ENCODE data around the gene ACD. TPM values are rescaled to one million over a fixed set of nuclear protein-coding genes. Genes with fewer than 3 reads are reported as not detected.

ACD gene
- total RNA-seq, 1 donor from 2014 or later: 33.3 TPM

DNA sequence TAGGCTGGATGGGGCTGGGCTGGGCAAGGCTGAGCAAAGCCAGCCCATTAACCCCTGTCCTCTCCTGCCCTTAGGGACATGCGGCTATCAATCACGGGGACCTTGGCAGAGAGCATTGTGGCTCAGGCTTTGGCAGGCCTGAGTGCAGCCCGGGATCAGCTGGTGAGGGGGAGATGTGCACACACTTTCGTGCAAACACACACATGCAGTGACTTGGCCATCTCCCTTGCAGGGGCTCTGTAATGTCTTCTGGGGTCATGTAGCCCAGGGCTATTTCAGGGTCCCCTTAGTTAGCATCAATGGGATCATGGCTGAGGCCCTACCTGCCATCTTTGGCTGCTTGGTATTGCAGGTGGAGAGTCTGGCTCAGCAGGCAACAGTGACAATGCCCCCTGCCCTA lies 8.2 kb downstream of the ACD start:
- peaks cover 2% of the 10 kb centered on the region for H3K4me1 Mint-ChIP-seq (ENCODE audit: low read depth, unreplicated experiment)
- peaks cover 16% of the 10 kb centered on the region for H3K36me3 Mint-ChIP-seq (ENCODE audit: unreplicated experiment)
- no peak for DNase-seq
- peaks cover 13% of the 10 kb centered on the region for H3K9me3 Mint-ChIP-seq (ENCODE audit: unreplicated experiment)
- no peak overlapping the region for H3K27ac Mint-ChIP-seq (ENCODE audit: unreplicated experiment)
- H3K27me3 Mint-ChIP-seq (ENCODE audit: unreplicated experiment): peaks cover 28% of the 10 kb centered on the region
- TF ChIP-seq, protein P1, sequence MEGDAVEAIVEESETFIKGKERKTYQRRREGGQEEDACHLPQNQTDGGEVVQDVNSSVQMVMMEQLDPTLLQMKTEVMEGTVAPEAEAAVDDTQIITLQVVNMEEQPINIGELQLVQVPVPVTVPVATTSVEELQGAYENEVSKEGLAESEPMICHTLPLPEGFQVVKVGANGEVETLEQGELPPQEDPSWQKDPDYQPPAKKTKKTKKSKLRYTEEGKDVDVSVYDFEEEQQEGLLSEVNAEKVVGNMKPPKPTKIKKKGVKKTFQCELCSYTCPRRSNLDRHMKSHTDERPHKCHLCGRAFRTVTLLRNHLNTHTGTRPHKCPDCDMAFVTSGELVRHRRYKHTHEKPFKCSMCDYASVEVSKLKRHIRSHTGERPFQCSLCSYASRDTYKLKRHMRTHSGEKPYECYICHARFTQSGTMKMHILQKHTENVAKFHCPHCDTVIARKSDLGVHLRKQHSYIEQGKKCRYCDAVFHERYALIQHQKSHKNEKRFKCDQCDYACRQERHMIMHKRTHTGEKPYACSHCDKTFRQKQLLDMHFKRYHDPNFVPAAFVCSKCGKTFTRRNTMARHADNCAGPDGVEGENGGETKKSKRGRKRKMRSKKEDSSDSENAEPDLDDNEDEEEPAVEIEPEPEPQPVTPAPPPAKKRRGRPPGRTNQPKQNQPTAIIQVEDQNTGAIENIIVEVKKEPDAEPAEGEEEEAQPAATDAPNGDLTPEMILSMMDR (IDR thresholded peaks at IDR 0.05; ENCODE audit: partially characterized antibody, unreplicated experiment): no peak
- peak overlapping the region; percentile 82 for H3K4me3 Mint-ChIP-seq (ENCODE audit: unreplicated experiment)

DNA sequence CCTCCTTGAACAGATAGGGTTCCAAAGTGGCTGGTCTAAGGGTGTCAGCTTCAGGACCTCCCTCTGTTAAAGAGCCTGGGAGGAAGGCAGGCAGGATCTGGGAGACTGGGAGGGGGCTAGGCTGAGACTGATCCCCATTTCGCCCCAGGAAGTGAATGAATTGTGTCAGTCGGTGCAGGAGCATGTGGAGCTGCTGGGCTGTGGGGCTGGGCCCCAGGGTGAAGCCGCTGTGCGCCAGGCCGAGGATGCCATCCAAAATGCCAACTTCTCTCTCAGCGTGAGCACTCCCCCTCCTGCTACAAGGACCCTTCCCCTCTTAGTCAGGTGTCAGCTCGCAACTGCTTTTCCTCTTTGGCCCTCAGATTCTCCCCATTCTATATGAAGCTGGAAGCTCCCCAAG lies 9.0 kb downstream of the ACD start:
- no peak for DNase-seq

GRCh38 chr16:67650023-67650422 lies 10.0 kb downstream of the ACD start:
- peaks cover 2% of the 10 kb centered on the region for H3K4me1 Mint-ChIP-seq (ENCODE audit: low read depth, unreplicated experiment)
- TF ChIP-seq, protein P1 (IDR thresholded peaks at IDR 0.05; ENCODE audit: partially characterized antibody, unreplicated experiment): no peak
- H3K4me3 Mint-ChIP-seq (ENCODE audit: unreplicated experiment): no peak overlapping the region
- peaks cover 11% of the 10 kb centered on the region for H3K9me3 Mint-ChIP-seq (ENCODE audit: unreplicated experiment)
- DNase-seq: no peak
- peaks cover 11% of the 10 kb centered on the region for H3K36me3 Mint-ChIP-seq (ENCODE audit: unreplicated experiment)
- no peak overlapping the region for H3K27ac Mint-ChIP-seq (ENCODE audit: unreplicated experiment)
- H3K27me3 Mint-ChIP-seq (ENCODE audit: unreplicated experiment): peaks cover 25% of the 10 kb centered on the region

More for the DNA sequence above, 9.0 kb downstream of the ACD start:
- Mint-ChIP-seq H3K27me3 (ENCODE audit: unreplicated experiment) (peaks cover 31% of the 10 kb centered on the region), H3K9me3 (ENCODE audit: unreplicated experiment) (peaks cover 13% of the 10 kb centered on the region), H3K27ac (ENCODE audit: unreplicated experiment) (no peak overlapping the region), H3K4me3 (ENCODE audit: unreplicated experiment) (peak overlapping the region; percentile 9), H3K4me1 (ENCODE audit: low read depth, unreplicated experiment) (peaks cover 2% of the 10 kb centered on the region), H3K36me3 (ENCODE audit: unreplicated experiment) (peaks cover 16% of the 10 kb centered on the region)
- TF ChIP-seq, protein P1 (IDR thresholded peaks at IDR 0.05; ENCODE audit: partially characterized antibody, unreplicated experiment): no peak

DNA sequence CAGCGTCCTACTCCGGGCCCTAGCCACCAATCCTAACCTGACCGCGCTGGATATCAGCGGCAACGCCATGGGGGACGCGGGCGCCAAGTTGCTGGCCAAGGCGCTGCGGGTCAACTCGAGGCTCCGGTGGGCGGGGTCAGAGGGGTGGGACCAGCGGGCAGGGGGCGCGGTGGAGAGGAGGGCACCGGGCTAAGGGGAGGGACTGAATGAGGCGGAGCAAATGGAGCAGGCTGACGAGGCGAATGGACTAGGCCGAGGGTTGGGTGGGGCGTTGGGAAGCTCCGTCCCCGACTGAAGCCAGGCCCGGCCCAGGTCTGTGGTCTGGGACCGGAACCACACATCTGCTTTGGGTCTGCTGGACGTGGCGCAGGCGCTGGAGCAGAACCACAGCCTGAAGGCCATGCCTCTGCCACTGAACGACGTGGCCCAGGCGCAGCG lies 10.5 kb downstream of the ACD start:
- peaks cover 11% of the 10 kb centered on the region for H3K36me3 Mint-ChIP-seq (ENCODE audit: unreplicated experiment)
- TF ChIP-seq, protein P1 (IDR thresholded peaks at IDR 0.05; ENCODE audit: partially characterized antibody, unreplicated experiment): no peak
- H3K4me3 Mint-ChIP-seq (ENCODE audit: unreplicated experiment): no peak overlapping the region
- H3K9me3 Mint-ChIP-seq (ENCODE audit: unreplicated experiment): peaks cover 12% of the 10 kb centered on the region
- DNase-seq: peak; percentile 59
- no peak overlapping the region for H3K27ac Mint-ChIP-seq (ENCODE audit: unreplicated experiment)
- peaks cover 2% of the 10 kb centered on the region for H3K4me1 Mint-ChIP-seq (ENCODE audit: low read depth, unreplicated experiment)
- peaks cover 25% of the 10 kb centered on the region for H3K27me3 Mint-ChIP-seq (ENCODE audit: unreplicated experiment)

GRCh38 chr16:67648764-67649407 lies 11.2 kb downstream of the ACD start:
- TF ChIP-seq, protein P1 (IDR thresholded peaks at IDR 0.05; ENCODE audit: partially characterized antibody, unreplicated experiment): no peak
- Mint-ChIP-seq H3K27me3 (ENCODE audit: unreplicated experiment) (peaks cover 26% of the 10 kb centered on the region), H3K9me3 (ENCODE audit: unreplicated experiment) (peaks cover 15% of the 10 kb centered on the region), H3K27ac (ENCODE audit: unreplicated experiment) (no peak overlapping the region), H3K36me3 (ENCODE audit: unreplicated experiment) (peaks cover 11% of the 10 kb centered on the region), H3K4me1 (ENCODE audit: low read depth, unreplicated experiment) (peaks cover 2% of the 10 kb centered on the region), H3K4me3 (ENCODE audit: unreplicated experiment) (no peak overlapping the region)
- no peak for DNase-seq
